ENCODE data around the gene ZYG11A.

- TF ChIP-seq GATA3 (IDR thresholded peaks at IDR 0.05; ENCODE audit: low read depth, low read length) (no peak), GATA2 (IDR thresholded peaks at IDR 0.05; ENCODE audit: low read depth, low read length) (no peak)
Observed at GRCh38 chr1:52850951-52851350, 8.4 kb downstream of the ZYG11A start.

Measured in SH-SY5Y (cell line).